ENCODE results near the gene STK39.

DNA sequence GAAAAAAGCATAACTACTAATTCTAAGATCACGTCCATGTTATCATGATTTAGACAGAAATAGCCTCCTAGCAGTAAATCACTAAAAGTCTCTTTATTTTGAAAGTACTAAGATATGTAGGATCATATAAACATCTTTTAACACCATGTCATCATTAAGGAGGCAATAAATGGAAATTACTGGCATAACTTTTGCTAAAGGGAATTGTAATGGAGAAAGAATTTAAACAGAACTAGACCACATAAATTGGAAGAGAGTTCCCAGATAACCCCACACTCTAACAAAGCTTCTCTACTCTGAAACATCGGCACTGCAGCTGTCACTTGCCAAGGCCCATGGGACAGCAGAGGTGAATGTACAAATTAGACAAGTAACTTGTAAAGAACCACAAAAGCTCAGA lies 29.5 kb downstream of the STK39 start:
- TF ChIP-seq, protein P1, sequence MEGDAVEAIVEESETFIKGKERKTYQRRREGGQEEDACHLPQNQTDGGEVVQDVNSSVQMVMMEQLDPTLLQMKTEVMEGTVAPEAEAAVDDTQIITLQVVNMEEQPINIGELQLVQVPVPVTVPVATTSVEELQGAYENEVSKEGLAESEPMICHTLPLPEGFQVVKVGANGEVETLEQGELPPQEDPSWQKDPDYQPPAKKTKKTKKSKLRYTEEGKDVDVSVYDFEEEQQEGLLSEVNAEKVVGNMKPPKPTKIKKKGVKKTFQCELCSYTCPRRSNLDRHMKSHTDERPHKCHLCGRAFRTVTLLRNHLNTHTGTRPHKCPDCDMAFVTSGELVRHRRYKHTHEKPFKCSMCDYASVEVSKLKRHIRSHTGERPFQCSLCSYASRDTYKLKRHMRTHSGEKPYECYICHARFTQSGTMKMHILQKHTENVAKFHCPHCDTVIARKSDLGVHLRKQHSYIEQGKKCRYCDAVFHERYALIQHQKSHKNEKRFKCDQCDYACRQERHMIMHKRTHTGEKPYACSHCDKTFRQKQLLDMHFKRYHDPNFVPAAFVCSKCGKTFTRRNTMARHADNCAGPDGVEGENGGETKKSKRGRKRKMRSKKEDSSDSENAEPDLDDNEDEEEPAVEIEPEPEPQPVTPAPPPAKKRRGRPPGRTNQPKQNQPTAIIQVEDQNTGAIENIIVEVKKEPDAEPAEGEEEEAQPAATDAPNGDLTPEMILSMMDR (IDR thresholded peaks at IDR 0.05): no peak
- TF ChIP-seq POLR2A (IDR thresholded peaks at IDR 0.05): no peak
